Mesothelial cell of epicardium (in vitro differentiated cells): ENCODE data around the gene PPP1R26. TPM values are rescaled to one million over a fixed set of nuclear protein-coding genes. Genes with fewer than 3 reads are reported as not detected.
"Not testable (repeated sequence)": the region's sequence is repeated elsewhere in the genome, so short reads cannot be mapped to it uniquely, and the experiment has no call there.

Source experiments
- DNase-seq, 2 experiments: peaks; one replicate each; pipeline ENCODE4 v3.0.0; 2021; ENCODE audit warnings: low spot score in 2 of 2; ENCODE audit not compliant: unreplicated experiment in 2 of 2
- H3K27ac Mint-ChIP-seq: 2 replicates; pipeline ENCODE4 v1.8.0; 2021; ENCODE audit warnings: mixed read lengths
- H3K27me3 Mint-ChIP-seq: 2 replicates; pipeline ENCODE4 v1.8.0; 2021; ENCODE audit warnings: low read depth, mixed read lengths
- H3K36me3 Mint-ChIP-seq: 2 replicates; pipeline ENCODE4 v1.8.0; 2021; ENCODE audit warnings: mixed read lengths
- H3K4me1 Mint-ChIP-seq: 2 replicates; pipeline ENCODE4 v1.8.0; 2021; ENCODE audit warnings: mixed read lengths
- H3K4me3 Mint-ChIP-seq: 2 replicates; pipeline ENCODE4 v1.8.0; 2021; ENCODE audit warnings: mild to moderate bottlenecking, moderate library complexity, mixed read lengths
- H3K9me3 Mint-ChIP-seq: 2 replicates; pipeline ENCODE4 v1.8.0; 2021; ENCODE audit warnings: mixed read lengths
- total RNA-seq: library from RNA; stranded (reverse); gene quantifications from 3 replicates; pipeline ENCODE4 v1.2.1, GENCODE V29; 2021
- TF ChIP-seq, protein P1 (sequence below): fragments of 200-600 bp; sonication (generic); IDR thresholded peaks from one replicate; pipeline ENCODE4 v1.5.0; 2021; ENCODE audit warnings: antibody characterized with exemption; ENCODE audit not compliant: unreplicated experiment

PPP1R26 gene
- total RNA-seq, 1 donor from 2014 or later: 27.9 TPM

DNA sequence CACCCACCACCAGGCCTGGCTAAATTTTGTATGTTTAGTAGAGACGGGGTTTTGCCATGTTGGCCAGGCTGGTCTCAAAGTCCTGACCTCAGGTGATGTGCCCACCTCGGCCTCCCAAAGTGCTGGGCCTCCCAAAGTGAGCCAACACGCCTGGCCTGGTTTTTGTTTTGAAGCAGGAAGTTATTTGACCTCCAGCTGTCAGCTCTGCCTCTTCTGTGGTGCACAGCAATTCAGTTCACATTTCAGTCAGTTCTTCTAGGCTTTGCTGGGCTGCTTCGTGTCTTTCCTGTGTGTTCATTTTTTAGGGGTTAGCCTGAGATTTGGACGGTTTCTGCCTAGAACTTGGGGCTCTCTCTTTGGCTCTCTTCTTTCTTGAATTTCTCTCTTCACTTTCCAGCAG, 50.6 kb downstream of the PPP1R26 start:
- no peak overlapping the region for H3K27ac Mint-ChIP-seq
- H3K27me3 Mint-ChIP-seq: no peaks in the 10 kb centered on the region
- no peak overlapping the region for H3K4me3 Mint-ChIP-seq
- H3K36me3 Mint-ChIP-seq: no peaks in the 10 kb centered on the region
- H3K9me3 Mint-ChIP-seq: peaks cover 13% of the 10 kb centered on the region
- TF ChIP-seq, protein P1, sequence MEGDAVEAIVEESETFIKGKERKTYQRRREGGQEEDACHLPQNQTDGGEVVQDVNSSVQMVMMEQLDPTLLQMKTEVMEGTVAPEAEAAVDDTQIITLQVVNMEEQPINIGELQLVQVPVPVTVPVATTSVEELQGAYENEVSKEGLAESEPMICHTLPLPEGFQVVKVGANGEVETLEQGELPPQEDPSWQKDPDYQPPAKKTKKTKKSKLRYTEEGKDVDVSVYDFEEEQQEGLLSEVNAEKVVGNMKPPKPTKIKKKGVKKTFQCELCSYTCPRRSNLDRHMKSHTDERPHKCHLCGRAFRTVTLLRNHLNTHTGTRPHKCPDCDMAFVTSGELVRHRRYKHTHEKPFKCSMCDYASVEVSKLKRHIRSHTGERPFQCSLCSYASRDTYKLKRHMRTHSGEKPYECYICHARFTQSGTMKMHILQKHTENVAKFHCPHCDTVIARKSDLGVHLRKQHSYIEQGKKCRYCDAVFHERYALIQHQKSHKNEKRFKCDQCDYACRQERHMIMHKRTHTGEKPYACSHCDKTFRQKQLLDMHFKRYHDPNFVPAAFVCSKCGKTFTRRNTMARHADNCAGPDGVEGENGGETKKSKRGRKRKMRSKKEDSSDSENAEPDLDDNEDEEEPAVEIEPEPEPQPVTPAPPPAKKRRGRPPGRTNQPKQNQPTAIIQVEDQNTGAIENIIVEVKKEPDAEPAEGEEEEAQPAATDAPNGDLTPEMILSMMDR: no peak
- DNase-seq: no peak
- H3K4me1 Mint-ChIP-seq: peaks cover 5% of the 10 kb centered on the region

DNA sequence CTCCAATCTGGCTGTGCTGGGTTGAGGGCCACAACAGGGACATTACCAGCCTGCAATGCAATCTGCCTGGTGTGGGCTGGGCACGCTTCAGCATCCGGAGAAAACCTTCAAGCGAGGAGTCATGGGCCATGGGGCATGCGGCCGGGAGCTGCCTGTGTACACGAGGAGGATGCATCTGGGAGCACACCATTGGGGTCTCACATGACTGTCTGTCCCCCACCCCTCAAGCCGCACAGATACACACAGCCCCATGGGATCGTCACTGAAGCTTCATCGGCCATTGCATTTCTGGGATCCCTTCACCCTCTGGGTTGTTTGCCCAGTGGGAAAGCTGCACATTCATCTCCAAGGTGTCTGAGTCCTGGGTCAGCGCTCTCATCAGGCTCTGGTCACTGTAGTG, 51.5 kb downstream of the PPP1R26 start:
- H3K27ac Mint-ChIP-seq: no peak overlapping the region
- peaks cover 13% of the 10 kb centered on the region for H3K9me3 Mint-ChIP-seq
- no peak overlapping the region for H3K4me3 Mint-ChIP-seq
- H3K27me3 Mint-ChIP-seq: no peaks in the 10 kb centered on the region
- no peak for DNase-seq
- peaks cover 7% of the 10 kb centered on the region for H3K4me1 Mint-ChIP-seq
- H3K36me3 Mint-ChIP-seq: no peaks in the 10 kb centered on the region
- TF ChIP-seq, protein P1: no peak

DNA sequence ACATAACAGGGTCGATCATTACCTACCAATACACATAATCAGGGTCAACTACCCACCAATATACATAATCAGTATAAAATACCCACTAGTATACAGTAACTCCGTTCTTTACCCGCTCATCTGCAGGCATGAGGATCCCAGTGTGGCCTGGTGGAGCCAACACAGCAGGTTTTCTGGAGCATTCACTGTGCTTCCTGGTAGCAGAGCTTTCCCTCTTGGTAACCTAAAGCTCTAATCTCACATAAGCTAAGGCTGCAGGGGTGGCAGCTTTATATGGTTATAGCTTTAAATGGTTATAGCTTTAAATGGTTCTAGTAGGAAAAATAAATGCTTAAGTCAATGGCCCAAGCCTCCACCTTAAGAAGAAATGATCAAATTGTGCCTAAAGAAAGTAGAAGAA, 53.5 kb downstream of the PPP1R26 start:
- Mint-ChIP-seq H3K27me3 (no peaks in the 10 kb centered on the region), H3K9me3 (peaks cover 13% of the 10 kb centered on the region), H3K4me1 (peaks cover 10% of the 10 kb centered on the region), H3K36me3 (no peaks in the 10 kb centered on the region), H3K27ac (no peak overlapping the region), H3K4me3 (no peak overlapping the region)
- peak in 1 of 2 experiments; percentile 24 for DNase-seq
- TF ChIP-seq, protein P1: no peak

DNA sequence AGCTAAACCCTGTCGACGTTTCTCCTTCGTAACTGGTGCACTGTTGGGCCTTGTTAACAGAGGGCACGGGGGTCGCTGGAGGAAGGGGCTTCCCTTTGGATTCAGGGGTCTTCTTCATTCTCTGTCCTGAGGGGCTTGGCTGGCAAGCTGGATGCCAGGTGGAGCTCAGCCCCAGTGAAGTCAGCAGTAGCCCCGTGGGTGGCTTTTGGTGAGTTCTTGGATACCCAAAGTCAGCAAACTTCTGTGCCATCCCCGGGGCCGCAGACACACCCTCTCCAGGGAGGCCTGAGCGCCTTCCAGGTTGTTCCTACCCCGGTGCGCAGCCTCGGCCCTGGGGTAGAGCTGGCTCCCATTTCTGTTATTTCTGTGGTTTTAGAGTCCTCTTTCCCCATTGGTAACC, 54.1 kb downstream of the PPP1R26 start:
- H3K27me3 Mint-ChIP-seq: no peaks in the 10 kb centered on the region
- H3K9me3 Mint-ChIP-seq: peaks cover 13% of the 10 kb centered on the region
- TF ChIP-seq, protein P1: no peak
- H3K27ac Mint-ChIP-seq: no peak overlapping the region
- H3K4me3 Mint-ChIP-seq: no peak overlapping the region
- H3K4me1 Mint-ChIP-seq: peaks cover 10% of the 10 kb centered on the region
- H3K36me3 Mint-ChIP-seq: no peaks in the 10 kb centered on the region
- peak in 1 of 2 experiments; percentile 32 for DNase-seq

DNA sequence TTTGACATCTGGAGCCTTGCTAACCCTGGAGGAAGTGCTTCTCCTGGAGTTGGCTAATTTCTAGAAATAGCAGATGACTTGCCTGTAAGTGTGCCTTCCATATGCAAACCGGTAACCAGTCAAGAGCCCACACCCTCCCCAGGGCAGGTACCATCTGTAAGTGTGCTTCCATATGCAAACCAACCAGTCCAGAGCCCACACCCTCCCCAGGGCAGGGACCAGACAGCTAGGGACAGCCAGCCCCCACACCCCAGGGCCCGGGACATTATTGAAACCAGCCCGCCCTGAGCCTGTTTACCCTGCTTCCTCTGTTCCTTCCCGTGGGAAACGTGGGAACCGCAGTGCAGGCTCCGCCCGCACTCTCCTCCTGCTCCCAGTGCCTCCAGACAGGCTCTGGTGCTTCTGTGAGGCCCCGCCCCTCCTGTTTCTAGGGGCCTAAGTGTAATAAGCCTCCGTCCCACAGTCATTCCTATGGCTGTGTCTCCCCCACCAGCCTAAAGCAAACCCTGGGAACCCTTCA, 54.7 kb downstream of the PPP1R26 start:
- DNase-seq: peak in 1 of 2 experiments; percentile 34
- not testable (repeated sequence) for H3K4me3 Mint-ChIP-seq, H3K36me3 Mint-ChIP-seq, H3K27ac Mint-ChIP-seq, H3K27me3 Mint-ChIP-seq
- H3K9me3 Mint-ChIP-seq: peaks cover 11% of the 10 kb centered on the region
- peaks cover 10% of the 10 kb centered on the region for H3K4me1 Mint-ChIP-seq

DNA sequence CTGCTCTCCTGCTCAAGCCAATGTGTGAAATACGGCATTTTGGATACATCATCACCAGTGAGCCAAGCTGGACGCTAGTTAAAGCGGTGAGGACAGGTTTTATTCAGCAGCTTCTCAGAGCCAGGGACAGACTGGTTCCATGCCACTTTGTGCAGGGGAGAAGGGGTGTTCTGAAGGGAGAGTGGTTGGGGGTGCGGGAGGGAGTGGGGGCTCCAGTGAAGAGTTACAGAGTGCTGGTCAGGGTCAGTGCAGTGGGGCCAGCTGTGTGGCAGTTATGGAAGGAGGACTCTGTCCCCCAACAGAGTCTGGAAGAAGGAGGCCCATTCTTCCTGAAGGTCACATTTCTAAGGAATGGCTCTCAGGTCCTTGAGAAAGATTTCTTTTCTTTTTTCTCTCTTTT, 55.2 kb downstream of the PPP1R26 start:
- peaks cover 10% of the 10 kb centered on the region for H3K4me1 Mint-ChIP-seq
- H3K9me3 Mint-ChIP-seq, H3K4me3 Mint-ChIP-seq, H3K36me3 Mint-ChIP-seq, H3K27ac Mint-ChIP-seq, DNase-seq, H3K27me3 Mint-ChIP-seq: not testable (repeated sequence)

DNA sequence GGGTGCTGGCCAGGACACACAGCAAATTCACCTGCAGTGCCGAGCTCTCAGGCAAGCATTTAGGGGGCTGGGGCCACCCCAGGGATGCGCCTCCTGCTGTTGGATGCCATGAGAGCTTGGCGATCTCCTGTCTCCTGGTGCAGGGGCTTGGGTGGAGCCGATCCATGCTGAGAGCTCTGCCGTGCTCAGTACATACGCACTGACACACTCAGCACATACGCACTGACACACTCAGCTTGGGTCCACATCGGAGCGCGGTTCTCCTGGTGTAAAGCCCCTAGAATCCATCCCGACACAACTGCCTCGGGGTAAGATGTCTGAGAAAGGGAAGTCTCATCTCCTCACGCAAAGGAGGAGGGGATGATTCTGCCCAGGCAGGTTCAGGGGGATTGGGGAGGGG, 56.0 kb downstream of the PPP1R26 start:
- H3K9me3 Mint-ChIP-seq, H3K27me3 Mint-ChIP-seq, H3K27ac Mint-ChIP-seq, H3K4me3 Mint-ChIP-seq, DNase-seq, H3K36me3 Mint-ChIP-seq: not testable (repeated sequence)
- peaks cover 10% of the 10 kb centered on the region for H3K4me1 Mint-ChIP-seq
